Stimulated activated CD4-positive, alpha-beta T cell treated with anti-CD3 and anti-CD28 coated beads, TNF-alpha, amount 100 ng/mL, for 1 hour (primary cell): ENCODE measurements around the gene WDCP.
"Not testable (repeated sequence)": the region's sequence is repeated elsewhere in the genome, so short reads cannot be mapped to it uniquely, and the experiment has no call there.

Source experiments
- DNase-seq, 3 donors: peaks; one replicate each; pipeline ENCODE4 v3.0.0-alpha.2; 2020; ENCODE audit warnings: low read depth in 3 of 3, low spot score in 1 of 3

The WDCP gene

DNA sequence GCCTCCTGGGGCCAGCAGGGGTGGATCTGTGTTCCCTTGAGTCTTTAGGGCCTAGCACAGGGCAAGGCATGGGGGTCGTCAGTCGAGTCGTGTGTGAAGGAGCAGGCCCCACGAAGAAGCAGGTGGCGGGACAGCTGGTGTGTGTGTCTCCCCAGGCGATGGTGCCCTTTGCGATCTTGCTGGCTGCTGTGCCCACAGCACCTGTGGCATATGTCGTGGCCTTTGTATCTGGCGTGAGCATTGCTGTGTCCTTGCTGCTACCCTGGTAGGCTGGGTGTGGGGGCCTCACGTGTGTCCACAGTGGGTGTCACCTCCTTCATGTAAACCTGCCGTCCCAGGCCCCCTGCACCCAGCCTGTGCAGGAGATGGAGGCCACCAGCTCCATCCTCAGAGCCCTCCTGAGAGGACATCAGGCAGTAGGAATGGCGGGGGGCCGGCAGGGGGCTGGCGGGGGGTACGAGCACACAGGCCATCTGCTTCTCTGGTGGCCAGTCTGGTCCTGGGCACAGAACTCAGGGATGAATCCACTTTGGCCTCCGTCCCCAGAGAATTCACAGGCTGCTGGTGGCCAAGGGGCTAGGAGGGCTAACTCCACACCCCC is 24.1 kb downstream of the WDCP start:
- DNase-seq: no peak

DNA sequence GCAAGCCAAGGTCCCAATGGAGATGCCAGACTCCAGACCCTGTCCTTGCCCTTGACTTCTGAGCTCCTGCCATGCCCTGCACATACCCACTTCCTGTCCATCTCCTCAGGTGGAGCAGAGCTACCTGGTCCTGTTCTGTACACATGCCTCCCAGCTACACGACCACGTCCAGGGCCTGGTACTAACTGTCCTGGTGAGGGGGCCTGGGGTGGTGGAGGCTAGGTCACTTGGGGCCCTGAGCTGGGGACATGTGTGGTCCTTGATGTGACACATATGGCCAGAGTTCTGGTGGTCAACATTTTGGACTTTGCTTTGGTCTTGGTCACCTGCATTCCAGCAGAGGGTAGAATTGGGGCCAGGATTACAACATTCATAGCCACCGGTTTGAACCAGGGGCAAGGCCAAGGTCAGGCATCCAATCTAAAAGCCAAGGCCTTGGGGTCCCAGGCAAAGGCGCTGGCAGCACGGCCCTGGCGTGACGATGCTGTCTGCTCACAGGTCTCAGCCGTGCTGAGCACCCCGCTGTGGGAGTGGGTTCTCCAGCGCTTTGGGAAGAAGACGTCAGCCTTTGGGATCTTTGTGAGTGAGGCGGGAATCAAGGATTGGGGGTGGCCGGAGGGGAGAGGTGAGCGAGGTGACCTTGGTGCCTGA is 24.7 kb downstream of the WDCP start:
- DNase-seq: no peak

DNA sequence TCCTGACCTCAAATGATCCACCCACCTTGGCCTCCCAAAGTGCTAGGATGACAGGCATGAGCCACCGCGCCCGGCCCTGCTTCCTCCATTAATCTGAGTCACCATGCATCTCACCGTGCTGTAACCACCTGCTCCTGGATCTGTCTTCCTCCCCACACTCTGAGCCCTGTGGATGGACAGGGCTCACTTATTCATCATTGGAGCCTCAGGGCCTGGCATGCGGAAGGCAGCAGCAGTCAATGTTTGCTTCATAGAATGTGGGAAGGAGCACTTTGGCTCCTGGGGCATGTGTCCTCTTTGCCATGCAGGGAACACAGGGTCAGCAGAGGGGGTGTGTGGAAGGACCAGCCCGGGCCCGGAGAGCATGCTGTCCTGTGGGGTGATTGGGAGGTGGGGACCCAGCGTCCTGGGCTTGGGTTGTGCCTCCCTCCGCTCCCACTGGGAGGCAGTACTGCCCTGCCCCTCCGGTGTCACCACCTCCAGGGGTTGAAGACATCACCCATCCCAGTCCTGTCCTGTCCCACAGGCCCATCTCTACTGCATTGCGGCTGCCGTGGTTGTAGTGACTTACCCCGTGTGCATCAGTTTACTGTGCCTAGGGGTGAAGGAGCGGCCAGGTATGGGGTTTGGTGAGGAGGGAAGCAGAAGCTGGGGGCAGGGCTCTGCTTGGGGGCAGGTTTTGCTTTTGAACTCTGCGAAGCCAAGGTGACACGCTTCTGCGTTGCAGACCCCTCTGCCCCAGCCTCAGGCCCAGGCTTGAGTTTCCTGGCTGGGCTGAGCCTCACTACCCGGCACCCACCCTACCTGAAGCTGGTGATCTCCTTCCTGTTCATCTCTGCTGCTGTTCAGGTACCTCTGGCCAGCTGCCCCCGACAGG is 25.8 kb downstream of the WDCP start:
- no peak for DNase-seq

DNA sequence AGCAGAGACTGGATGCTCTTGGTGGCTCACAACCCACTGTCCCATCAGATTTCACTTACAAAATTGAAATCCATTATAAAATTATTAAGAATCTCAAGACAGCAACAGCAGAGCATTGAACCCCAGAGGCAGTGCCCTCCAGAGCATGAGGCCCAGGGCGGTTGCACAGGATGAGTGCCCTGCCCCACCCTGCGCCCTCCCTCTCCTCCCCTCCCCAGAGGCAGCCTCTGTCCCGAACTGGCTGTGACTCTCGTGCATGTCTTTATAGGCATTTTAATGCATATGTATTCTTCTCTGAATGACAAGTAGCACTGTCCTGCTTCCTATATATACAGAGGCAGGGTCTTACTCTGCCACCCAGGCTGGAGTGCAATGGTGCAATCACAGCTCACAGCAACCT is 26.9 kb downstream of the WDCP start:
- DNase-seq: no peak

DNA sequence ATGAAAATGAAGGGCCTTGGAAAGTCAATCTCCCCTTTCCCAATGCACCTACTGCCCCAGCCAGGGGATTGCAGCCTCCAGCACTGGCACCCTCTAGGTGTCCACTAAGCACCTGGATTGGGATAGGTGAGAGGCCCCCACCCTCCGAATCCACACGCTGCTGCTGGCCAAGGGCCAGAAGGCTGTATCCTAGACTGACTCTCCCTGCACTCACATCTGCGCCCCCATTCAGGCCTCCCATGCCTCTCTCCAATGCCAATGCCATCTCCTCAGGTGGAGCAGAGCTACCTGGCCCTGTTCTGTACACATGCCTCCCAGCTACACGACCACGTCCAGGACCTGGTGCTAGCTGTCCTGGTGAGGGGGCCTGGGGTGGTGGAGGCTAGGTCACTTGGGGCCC is 27.5 kb downstream of the WDCP start:
- DNase-seq: no peak

DNA sequence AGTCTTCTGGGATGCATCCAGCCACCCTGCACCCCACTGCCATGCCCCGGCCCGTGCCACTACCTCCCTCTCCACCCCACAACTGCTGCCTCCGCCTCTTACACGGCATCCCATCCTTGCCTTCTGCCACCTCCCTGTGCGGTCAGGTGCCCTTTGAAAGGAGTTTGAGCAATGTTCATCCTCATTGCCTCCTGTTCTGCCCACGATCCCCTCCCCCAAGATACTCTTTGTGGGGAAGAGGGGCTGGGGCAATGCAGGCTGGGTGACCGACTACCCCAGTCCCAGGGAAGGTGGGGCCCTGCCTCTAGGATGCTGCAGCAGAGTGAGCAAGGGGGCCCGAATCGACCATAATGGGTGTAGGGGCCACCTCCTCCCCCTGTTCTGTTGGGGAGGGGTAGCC is 28.9 kb downstream of the WDCP start:
- DNase-seq: no peak

DNA sequence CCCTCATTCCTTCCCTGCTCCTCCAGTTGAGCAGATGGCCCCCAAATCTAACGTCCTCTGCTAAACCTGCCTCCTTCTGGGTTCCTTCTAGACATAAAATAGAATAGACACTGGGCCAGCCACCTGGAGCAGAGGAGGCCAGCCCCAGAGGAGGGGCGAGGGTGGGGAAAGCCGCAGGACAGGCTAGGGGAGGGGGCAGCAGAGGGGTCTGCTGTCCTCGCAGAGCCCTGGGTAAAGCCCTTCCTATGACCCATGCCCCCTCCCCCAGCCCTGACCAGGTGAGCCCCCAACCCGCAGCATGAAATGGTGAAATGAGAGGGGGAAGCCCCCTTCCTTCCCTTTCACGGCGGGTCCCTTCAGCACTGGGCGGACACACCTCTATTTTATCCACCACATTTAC is 29.5 kb downstream of the WDCP start:
- no peak for DNase-seq

DNA sequence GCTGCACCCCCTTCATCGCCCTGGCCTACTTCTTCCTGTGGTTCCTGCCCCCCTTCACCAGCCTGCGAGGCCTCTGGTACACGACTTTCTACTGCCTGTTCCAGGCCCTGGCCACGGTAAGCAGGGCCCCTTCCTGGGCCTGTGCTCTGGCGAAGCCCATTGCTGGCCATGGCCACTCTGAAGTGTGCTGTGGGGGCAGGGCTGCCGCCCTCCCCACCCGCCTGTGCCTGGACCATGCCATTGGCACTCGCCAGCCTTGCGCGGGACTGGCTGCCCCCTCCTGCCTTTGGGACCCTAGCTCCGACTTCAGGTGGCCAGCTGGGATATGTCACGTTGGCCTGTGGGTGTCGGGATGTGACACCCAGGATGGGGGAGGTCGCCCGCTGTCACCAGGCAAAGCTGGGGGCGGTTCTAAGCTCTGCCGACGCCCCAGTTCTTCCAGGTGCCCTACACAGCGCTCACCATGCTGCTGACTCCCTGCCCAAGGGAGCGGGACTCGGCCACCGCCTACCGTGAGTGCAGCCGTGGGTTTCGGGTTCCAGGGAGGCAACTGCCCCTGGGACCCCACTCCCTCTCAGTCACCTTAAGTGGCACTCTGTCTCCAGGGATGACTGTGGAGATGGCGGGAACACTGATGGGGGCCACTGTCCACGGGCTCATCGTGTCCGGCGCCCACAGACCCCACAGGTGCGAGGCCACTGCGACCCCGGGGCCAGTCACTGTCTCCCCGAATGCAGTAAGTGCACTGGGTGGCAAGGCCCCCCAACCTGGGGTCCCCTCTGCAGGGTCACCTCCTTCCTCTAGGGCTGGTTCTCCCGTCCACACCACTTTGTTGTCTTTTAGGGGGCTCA is 30.1 kb downstream of the WDCP start:
- no peak for DNase-seq

DNA sequence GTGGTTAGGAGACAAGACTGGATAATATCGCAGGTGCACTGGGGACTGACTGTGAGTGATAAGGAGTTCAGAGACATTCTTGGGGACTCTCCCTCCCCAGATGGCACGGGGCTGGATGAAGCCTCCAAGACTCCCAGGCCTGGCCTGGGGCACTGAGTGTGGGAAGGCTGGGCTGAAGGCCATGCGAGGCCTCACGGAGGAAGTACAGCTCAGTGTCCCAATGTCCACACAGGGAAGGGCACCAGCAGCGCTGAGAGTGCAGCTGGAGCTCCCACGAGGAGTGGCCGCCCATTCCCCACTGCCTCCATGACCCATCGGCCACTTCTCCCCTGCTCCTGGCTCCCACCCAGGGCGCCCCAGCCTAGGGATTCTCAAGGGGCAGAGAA is 30.8 kb downstream of the WDCP start:
- no peak for DNase-seq

DNA sequence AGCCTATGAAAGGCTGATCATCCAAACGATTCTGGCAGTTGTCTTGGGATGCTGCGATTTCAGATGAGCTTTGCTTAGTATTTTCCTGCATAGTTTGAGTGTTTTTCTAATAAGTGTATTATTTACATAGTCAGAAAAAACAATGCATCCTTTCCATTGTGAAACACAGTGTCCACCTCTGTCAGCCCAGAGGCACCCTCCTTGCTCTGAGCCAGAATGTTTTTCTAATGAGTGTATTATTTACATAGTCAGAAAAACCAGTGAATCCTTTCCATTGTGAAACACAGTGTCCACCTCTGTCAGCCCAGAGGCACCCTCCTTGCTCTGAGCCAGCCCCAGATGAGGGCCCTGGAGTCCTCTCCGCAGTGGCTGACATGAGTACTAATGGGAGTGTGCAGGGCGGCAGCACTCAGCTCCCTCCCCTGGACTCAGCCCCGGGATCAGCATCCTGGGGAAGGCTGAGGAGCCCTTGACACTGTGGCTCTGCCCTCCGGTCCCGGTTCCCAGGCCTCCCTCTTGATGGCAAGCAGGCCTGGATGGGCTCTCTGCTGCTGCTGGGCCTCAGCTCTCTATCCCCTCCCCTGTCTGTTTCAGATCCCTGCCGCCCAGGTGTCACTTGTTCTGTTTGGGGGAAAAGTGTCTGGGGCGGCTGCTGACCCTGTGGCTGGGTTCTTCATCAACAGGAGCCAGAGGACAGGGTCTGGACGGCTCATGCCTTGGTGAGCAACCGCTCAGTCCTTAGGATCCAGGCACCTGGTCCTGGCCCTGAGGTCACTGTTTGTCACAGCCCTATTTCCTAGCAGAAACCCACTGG is 31.4 kb downstream of the WDCP start:
- no peak for DNase-seq

DNA sequence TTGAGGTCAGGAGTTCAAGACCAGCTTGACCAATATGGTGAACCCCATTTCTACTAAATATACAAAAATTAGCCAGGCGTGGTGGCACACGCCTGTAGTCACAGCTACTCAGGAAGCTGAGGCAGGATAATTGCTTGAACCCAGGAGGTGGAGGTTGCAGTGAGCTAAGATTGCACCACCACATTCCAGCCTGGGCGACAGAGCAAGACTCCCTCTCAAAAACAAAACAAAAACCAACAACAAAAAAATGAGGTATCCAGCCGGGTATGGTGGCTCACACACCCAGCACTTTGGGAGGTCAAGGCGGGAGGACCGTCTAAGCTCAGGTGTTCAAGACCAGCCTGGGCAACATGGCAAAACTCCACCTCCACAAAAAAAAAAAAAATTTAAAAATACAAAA is 32.3 kb downstream of the WDCP start:
- DNase-seq: not testable (repeated sequence)

DNA sequence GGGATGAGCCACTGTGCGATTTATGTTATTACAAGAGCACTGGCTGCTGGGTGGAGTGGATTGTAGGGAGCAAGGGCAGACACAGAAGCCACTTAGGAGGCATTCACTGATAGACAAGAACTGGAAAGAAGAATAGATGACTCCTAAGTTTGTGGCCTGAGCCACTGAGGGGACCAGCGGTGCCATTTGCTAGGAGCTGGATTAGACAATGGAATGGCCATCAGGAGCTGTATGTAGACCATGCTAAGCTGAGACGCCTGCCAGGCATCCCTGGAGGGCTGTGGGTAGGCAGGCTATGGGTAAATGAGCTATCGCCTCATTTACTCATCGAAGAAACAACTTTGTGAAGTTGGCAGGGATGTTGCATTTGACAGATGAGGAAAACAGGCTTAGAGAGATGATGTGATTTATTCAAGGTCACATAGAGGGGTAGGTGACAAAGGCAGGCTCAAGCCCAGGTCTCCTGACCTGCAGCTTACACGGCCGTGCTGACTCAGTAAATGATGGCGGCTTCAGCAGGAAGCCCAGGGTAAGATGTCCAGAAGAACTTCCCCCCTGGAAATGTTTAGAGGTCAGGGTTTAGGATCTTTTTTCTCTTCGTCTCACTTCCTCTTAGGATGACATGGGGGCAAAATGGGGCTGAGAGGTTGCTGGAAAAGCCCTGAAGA is 34.5 kb downstream of the WDCP start:
- DNase-seq: no peak

DNA sequence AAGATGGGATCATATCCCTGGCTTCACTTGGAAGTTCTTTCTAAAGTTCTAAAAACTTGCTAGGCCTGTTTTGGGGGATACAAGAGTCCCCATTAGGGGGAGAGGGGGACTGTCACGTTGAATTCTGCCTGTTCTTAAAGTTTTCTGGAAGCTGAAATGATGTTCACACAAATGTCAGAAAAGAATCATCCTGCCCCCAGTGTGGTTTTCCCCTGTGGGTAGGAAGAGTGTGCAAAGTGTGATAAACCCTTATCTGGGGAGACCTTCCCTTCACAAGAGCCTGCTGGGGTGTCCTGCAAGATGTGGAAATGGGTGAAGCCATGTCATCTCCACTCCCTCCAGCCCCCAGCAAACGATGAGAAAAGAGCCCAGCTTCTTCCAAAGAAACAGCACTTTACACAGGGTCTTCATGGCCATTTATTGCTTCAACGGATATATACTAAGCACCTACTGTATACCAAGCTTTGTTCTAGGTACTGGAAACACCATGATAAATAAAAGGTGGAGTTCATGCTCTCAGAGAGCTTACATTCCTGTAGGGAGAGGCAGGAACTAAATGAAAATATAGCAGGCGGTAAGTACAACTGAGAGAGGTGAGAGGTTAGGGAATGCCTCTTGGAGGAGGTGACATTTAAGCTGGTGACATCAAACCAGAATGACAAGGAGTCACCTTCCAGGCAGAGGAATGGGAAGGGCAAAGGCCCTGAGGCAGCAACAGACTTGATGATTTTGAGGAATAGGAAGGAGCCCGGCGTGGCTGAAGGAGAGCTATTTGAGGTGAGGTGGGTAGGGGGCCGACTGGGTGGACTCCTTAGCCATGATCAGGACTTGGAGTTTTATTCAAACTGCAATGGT is 35.7 kb downstream of the WDCP start:
- no peak for DNase-seq

DNA sequence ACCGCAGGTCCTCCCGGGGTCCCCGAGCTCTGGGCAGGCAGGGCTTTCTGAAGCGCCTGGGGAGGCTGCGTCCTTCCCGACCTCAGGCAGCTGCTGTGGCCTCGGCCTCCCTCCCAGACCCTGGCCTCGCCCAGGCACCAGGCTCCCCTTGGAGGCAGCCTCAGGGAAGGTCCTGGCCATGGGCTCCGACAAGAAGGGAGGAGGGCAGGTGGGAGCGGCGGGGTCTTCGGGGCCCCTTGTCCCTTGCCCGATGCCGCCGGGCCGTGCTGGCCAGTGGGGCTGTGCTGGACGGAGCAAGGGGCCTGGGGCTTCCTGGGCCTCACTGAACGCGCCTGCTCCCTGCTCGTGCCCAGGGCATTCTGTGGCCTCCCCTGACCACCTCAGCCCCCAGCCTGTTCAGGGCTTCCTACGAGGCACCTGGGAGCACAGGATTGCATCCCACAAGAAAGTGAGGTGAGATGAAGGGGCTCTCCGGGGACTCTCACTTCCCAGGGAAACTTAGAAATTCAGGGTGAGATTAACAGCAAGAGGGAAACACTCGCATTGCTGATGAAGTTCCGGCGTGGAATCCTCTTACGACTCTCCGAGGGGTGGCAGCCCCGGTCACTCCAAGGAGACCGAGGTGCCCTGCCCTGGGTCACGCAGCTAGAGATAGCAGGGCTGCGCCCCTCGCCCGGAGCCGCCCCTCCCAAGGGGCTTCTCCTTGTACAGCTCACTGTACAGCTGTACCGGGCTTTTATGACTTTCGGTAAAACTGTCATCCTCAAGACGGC is 36.5 kb downstream of the WDCP start:
- DNase-seq: no peak

DNA sequence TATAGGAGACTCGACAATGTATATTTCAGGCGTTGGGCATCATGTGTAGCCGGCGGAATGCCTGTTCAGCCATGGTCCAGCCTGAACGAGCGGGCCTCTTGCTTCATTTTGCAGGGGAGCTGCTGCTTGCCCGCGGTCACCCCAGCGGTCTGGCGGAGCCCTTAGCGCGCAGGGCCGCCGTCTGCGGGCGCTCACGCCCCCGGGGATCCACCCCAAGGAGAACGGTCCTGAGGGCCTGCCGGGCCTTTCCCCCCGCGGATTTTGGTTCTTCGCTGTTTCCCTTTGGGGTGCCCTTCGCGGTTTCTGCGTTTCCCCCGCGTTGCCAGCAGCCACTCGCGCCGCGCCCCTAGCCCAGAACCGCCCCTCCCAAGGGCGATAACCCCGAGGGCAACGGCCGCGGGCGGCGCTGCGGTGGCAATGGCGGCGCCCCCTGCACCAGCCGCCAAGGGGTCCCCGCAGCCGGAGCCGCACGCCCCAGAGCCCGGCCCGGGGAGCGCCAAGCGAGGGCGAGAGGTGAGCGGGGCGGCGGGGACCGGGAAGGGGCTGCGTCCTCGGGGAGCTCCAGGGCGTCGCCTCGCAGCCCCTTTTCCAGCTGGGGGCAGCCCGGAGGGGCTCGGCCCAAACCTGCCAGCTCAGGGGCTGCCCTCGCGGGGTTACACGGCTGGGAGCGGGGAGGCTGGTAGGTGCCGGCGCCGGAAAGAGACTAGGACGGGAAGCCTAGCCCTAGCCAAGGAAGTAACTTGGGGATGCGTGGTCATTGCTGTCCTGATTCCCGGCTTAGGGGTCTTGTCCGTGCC is 37.3 kb downstream of the WDCP start, which contains the start of gene MFSD2B:
Gene MFSD2B, plus strand, starts transcription at position 406 of the 797 bp plus-strand sequence. Its CDS starts 12 bp downstream, at position 418.
- DNase-seq: no peak

DNA sequence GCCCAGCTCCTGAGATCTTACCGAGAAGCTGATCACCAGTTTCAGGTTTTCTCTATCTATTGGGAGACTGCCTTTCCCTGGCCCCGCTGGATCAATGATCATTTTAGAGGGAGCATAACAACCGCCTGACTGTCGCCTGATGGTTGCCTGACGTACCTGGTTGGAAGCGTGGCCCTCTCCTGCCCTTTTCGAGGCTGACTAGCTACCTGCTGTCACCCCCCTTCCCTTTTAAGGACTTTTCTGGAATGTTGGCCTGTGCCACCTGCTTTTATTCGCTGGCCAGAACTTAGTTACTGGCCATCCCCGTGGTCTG is 37.9 kb downstream of the WDCP start:
- DNase-seq: no peak

DNA sequence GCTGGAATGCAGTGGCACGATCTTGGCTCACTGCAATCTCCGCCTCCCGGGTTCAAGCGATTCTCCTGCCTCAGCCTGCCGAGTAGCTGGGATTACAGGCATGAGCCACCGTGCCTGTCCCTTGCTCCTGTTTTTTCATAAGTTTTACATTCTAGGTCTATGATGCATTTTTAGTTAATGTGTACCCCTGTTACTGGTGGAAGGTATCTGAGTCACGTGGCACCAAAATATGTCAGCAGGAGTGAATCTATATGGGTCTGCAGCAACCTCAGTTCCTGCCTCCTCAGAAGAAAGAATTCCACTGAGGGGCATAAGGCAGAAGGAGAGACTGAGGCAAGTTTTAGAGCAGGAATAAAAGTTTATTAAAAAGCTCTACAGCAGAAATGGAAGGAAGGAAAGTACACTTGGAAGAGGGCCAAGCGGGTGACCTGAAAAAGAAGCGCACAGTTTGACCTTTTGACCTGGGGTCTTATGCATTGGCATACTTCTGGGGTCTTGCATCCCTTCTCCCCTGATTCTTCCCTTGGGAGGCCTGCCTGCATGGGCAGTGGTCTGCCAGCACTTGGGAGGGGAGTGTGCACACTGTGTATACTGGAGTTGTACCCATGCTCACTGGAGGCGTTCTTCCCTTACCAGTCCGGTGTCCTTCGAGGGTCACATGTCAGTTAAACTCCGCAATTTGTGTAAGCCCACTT is 38.4 kb downstream of the WDCP start:
- no peak for DNase-seq
